Suprapubic skin (tissue), 4 donors: ENCODE data around the gene STX4. TPM values are rescaled to one million over a fixed set of nuclear protein-coding genes. Genes with fewer than 3 reads are reported as not detected.

Source experiments
- DNase-seq, 2 donors: peaks; one replicate each; pipeline ENCODE4 v3.0.0-alpha.2; 2019; ENCODE audit warnings: low spot score in 2 of 2
- H3K27ac ChIP-seq: fragments of 200-600 bp; sonication (generic); one replicate; pipeline ENCODE4 v1.5.1; 2019
- H3K27me3 ChIP-seq: fragments of 200-600 bp; sonication (generic); one replicate; pipeline ENCODE4 v1.5.1; 2019
- H3K36me3 ChIP-seq: fragments of 200-600 bp; sonication (generic); one replicate; pipeline ENCODE4 v1.5.1; 2019
- H3K4me1 ChIP-seq: fragments of 200-600 bp; sonication (generic); one replicate; pipeline ENCODE4 v1.5.1; 2019
- H3K4me3 ChIP-seq: fragments of 200-600 bp; sonication (generic); one replicate; pipeline ENCODE4 v1.5.1; 2019; ENCODE audit warnings: mild to moderate bottlenecking
- H3K9me3 ChIP-seq: fragments of 200-600 bp; sonication (generic); one replicate; pipeline ENCODE4 v1.5.1; 2019
- EP300 ChIP-seq: sonication (generic); formaldehyde crosslinking; IDR thresholded peaks from one replicate; pipeline ENCODE4 v1.6.1; 2017; ENCODE audit warnings: antibody characterized with exemption
- POLR2A ChIP-seq, 2 donors: fragments of 450-650 bp; IDR thresholded peaks; one replicate each; pipeline ENCODE4 v1.6.1; 2017; ENCODE audit warnings: antibody characterized with exemption in 2 of 2, mild to moderate bottlenecking in 2 of 2, moderate library complexity in 2 of 2
- POLR2AphosphoS5 ChIP-seq, 3 donors: sonication (generic); formaldehyde crosslinking; IDR thresholded peaks; one replicate each; pipeline ENCODE4 v1.6.1; 2017; ENCODE audit warnings: antibody characterized with exemption in 3 of 3
- WGBS: methylation state at CpG from one replicate; pipeline ENCODE4 v1.1.5; 2018; 5-methylcytosine and 5-hydroxymethylcytosine counted together
- total RNA-seq, 4 donors: library from RNA; depleted of rRNA; stranded (reverse); fragments of >200 nt; gene quantifications; one replicate each; pipeline ENCODE4 v1.1.0, GENCODE V29; 2016
- TF ChIP-seq, protein P1 (sequence below), 2 donors: fragments of 200-600 bp in 1 of 2; fragments of 450-650 bp in 1 of 2; sonication (generic) in 1 of 2; IDR thresholded peaks; one replicate each; pipeline ENCODE4 v1.5.1; 2016 to 2019; ENCODE audit warnings: antibody characterized with exemption in 2 of 2, mild to moderate bottlenecking in 1 of 2, moderate library complexity in 1 of 2

The STX4 gene
- total RNA-seq, 4 donors from 2014 or later, result 32.5 to 118 (median 47.8) TPM

DNA sequence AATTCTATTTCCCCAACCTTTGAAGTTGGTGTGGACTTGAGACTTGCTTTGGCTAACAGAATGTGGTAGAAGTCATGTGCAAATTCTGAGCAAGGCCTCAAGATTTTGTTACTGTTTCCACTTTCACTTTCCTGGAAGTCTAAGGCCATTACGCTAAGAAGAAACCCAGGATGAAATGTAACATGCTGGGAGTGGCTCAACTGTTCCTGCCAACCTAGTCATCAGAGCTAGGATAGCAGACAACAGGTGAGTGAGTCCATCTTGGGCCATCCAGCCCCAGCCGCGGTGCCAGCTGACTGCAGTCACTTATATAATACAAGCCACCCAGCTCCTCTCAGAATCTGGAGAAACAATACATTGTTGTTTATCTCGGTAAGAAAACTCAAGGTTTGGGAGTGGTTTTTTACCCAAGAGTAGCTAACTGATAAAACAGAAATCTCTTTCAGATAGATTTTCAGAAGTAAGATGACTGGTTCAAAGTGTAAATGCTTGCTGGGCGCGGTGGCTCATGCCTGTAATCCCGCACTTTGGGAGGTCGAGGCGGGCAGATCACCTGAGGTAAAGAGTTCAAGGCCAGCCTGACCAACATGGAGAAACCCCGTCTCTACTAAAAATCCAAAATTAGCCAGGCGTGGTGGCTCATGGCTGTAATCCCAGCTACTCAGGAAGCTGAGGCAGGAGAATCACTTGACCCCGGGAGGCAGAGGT is 10.7 kb upstream of the STX4 start:
- Histone ChIP-seq H3K36me3 (no peaks in the 10 kb centered on the region), H3K4me3 (no peak overlapping the region), H3K4me1 (no peaks in the 10 kb centered on the region), H3K9me3 (no peaks in the 10 kb centered on the region), H3K27ac (no peak overlapping the region), H3K27me3 (no peaks in the 10 kb centered on the region)
- no peak for DNase-seq
- TF ChIP-seq, protein P1, sequence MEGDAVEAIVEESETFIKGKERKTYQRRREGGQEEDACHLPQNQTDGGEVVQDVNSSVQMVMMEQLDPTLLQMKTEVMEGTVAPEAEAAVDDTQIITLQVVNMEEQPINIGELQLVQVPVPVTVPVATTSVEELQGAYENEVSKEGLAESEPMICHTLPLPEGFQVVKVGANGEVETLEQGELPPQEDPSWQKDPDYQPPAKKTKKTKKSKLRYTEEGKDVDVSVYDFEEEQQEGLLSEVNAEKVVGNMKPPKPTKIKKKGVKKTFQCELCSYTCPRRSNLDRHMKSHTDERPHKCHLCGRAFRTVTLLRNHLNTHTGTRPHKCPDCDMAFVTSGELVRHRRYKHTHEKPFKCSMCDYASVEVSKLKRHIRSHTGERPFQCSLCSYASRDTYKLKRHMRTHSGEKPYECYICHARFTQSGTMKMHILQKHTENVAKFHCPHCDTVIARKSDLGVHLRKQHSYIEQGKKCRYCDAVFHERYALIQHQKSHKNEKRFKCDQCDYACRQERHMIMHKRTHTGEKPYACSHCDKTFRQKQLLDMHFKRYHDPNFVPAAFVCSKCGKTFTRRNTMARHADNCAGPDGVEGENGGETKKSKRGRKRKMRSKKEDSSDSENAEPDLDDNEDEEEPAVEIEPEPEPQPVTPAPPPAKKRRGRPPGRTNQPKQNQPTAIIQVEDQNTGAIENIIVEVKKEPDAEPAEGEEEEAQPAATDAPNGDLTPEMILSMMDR (IDR thresholded peaks at IDR 0.05), result no peak
- TF ChIP-seq POLR2A (IDR thresholded peaks at IDR 0.05), result no peak
- no peak for TF ChIP-seq POLR2AphosphoS5 (IDR thresholded peaks at IDR 0.05)
- no peak for TF ChIP-seq EP300
- WGBS, result 69% methylated on average over 12 of the region's 12 CpGs

DNA sequence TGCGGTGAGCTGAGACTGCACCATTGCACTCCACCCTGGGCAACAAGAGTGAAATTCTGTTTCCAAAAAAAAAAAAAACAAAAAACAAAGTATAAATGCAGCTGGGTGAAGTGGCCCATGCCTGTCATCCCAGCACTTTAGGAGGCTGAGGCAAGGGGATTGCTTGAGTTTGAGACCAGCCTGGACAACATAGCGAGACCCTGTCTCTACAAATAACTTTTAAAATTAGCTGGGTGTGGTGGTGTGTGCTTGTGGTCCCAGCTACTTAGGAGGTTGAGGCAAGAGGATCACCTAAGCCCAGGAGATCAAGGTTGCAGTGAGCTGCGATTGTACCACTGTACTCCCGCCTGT is 10.1 kb upstream of the STX4 start:
- no peaks in the 10 kb centered on the region for H3K27me3 ChIP-seq
- H3K36me3 ChIP-seq, result no peaks in the 10 kb centered on the region
- TF ChIP-seq POLR2AphosphoS5 (IDR thresholded peaks at IDR 0.05) (no peak), POLR2A (IDR thresholded peaks at IDR 0.05) (no peak), EP300 (no peak)
- TF ChIP-seq, protein P1 (IDR thresholded peaks at IDR 0.05), result no peak
- no peaks in the 10 kb centered on the region for H3K4me1 ChIP-seq
- 95% methylated on average over 4 of the region's 4 CpGs for WGBS
- H3K9me3 ChIP-seq, result no peaks in the 10 kb centered on the region
- H3K4me3 ChIP-seq, result no peak overlapping the region
- no peak for DNase-seq
- no peak overlapping the region for H3K27ac ChIP-seq

DNA sequence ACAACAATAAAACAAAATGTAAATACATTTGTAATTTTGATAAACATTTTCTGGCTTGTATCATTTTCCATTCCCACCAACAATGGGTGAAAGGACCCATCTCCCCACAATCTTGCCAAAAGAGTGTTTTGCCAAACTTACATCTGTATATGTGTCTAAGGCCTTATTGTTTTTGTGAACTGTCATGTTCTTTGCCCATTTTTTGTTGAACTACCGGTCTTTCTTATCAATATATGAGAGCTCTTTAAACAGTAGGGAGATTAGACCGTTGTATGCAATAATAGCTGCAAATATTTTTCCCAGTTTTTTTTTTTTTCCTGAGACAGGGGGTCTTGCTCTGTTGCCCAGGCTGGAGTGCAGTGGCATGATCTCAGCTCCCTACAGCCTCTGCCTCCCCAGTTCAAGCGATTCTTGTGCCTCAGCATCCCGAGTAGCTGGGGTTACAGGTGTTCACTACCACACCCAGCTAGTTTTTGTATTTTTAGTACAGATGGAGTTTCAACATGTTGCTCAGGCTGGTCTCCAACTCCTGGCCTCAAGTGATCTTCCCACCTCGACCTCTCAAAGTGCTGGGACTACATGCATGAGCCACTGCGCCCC is 9.6 kb upstream of the STX4 start:
- Histone ChIP-seq H3K27me3 (no peaks in the 10 kb centered on the region), H3K27ac (no peak overlapping the region), H3K9me3 (no peaks in the 10 kb centered on the region), H3K36me3 (no peaks in the 10 kb centered on the region), H3K4me3 (no peak overlapping the region), H3K4me1 (no peaks in the 10 kb centered on the region)
- TF ChIP-seq, protein P1 (IDR thresholded peaks at IDR 0.05), result no peak
- TF ChIP-seq POLR2AphosphoS5 (IDR thresholded peaks at IDR 0.05), result no peak
- TF ChIP-seq EP300, result no peak
- TF ChIP-seq POLR2A (IDR thresholded peaks at IDR 0.05), result no peak
- 76% methylated on average over 6 of the region's 6 CpGs for WGBS
- DNase-seq, result no peak

DNA sequence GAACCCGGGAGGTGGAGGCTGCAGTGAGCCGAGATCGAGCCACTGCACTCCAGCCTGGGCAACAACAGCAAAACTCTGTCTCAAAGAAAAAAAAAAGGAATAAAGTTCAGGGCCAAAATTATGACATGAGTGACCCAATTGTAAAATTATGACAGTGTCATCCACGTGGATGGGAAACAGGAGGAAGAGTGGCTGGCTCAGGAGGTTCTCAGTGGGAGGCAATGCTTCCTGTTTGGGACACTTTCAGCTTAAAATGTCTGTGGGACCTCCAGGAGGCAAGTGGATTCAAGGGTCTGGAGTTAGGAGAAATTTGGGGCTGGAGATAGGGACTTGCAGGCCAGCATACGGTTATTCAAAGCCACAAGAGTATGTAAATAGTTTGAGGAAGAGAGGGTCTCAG is 8.0 kb upstream of the STX4 start:
- 74% methylated on average over 5 of the region's 5 CpGs for WGBS

DNA sequence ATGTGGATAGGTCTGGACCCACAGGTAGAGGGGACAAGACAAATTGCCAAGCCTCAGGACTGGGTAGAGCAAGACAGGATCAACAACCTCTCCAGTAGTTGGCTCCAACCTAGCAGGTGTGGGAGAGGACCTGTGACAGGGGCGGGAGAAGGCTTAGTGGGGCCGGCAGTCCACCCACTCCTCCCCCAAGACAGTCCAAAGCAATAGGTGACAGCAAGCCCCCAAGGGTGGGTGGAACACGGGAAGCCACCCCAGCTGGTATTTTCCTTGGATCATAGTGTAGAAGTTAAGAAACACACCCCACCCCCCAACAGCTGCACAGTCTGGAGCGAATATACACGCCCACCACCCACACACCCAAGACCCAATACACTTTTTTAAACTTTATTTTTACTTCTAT is 4.1 kb upstream of the STX4 start:
- Histone ChIP-seq H3K27me3 (no peaks in the 10 kb centered on the region), H3K36me3 (no peaks in the 10 kb centered on the region), H3K4me1 (peaks cover 16% of the 10 kb centered on the region), H3K4me3 (no peak overlapping the region), H3K27ac (no peak overlapping the region), H3K9me3 (no peaks in the 10 kb centered on the region)
- whole genome bisulfite sequencing, result 61% methylated on average over 5 of the region's 5 CpGs
- DNase-seq, result no peak
- TF ChIP-seq POLR2A (IDR thresholded peaks at IDR 0.05), result no peak
- no peak for TF ChIP-seq POLR2AphosphoS5 (IDR thresholded peaks at IDR 0.05)
- TF ChIP-seq, protein P1 (IDR thresholded peaks at IDR 0.05), result no peak
- no peak for TF ChIP-seq EP300

More for the DNA sequence above, 8.0 kb upstream of the STX4 start:
- Histone ChIP-seq H3K4me3 (no peak overlapping the region), H3K36me3 (no peaks in the 10 kb centered on the region), H3K27ac (no peak overlapping the region), H3K27me3 (no peaks in the 10 kb centered on the region), H3K4me1 (no peaks in the 10 kb centered on the region), H3K9me3 (no peaks in the 10 kb centered on the region)
- DNase-seq, result no peak
- no peak for TF ChIP-seq POLR2A (IDR thresholded peaks at IDR 0.05)
- TF ChIP-seq, protein P1 (IDR thresholded peaks at IDR 0.05), result no peak
- TF ChIP-seq EP300, result no peak
- no peak for TF ChIP-seq POLR2AphosphoS5 (IDR thresholded peaks at IDR 0.05)
